AG04449 (cell line): Measurements from ENCODE around the gene PRRC1.

Experiments
- CTCF ChIA-PET: fragments of 350-600 bp; formaldehyde crosslinking; extraction: SDS; loops from one replicate; lab custom pipeline; 2021; ENCODE audit warnings: antibody characterized with exemption; lab: Yijun Ruan, JAX
- POLR2A ChIA-PET: fragments of 400-600, 350-600 bp; formaldehyde crosslinking; extraction: SDS; loops from one replicate; lab custom pipeline; 2020; ENCODE audit warnings: antibody characterized with exemption, inconsistent platforms; lab: Yijun Ruan, JAX
- DNase-seq: peaks from one replicate; pipeline ENCODE4 v3.0.0-alpha.2; 2010; ENCODE audit warnings: low read depth, low spot score
- H3K4me3 ChIP-seq: 2 replicates; pipeline ENCODE4 v1.5.1; 2011; ENCODE audit warnings: low read depth, mild to moderate bottlenecking, control low read depth, low read length
- TF ChIP-seq, protein P1 (sequence below): IDR thresholded peaks from one replicate; pipeline ENCODE4 v1.5.1; 2011; ENCODE audit warnings: mild to moderate bottlenecking, moderate library complexity, low read length, control low read depth, inconsistent platforms; ENCODE audit not compliant: insufficient read depth; ENCODE audit errors: missing control alignments

The PRRC1 gene

DNA sequence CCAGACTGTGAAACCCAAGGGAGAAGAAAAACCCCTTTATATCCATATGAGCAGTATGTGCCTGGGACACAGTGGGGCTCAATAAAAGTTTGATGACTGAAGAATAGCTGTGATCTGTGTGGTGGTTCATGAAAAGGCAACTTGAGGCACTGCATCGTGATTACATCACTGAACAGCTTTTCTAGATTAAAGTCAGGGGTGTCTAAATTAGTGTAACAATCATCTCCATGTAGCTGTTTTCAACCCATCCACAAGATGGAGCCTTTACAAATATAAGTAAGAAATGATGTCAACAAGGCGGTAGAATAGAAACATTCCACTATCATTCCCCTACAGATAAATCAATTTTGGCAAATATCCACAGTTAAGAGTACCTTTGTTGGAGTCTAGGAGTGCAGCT, 55.5 kb downstream of the PRRC1 start:
- TF ChIP-seq, protein P1, sequence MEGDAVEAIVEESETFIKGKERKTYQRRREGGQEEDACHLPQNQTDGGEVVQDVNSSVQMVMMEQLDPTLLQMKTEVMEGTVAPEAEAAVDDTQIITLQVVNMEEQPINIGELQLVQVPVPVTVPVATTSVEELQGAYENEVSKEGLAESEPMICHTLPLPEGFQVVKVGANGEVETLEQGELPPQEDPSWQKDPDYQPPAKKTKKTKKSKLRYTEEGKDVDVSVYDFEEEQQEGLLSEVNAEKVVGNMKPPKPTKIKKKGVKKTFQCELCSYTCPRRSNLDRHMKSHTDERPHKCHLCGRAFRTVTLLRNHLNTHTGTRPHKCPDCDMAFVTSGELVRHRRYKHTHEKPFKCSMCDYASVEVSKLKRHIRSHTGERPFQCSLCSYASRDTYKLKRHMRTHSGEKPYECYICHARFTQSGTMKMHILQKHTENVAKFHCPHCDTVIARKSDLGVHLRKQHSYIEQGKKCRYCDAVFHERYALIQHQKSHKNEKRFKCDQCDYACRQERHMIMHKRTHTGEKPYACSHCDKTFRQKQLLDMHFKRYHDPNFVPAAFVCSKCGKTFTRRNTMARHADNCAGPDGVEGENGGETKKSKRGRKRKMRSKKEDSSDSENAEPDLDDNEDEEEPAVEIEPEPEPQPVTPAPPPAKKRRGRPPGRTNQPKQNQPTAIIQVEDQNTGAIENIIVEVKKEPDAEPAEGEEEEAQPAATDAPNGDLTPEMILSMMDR, result no peak
- ChIA-PET CTCF (interaction anchor here (1.6 to 4.5 kb wide), 2 partner anchors 9 to 627 kb away, joined by 4 to 21 read pairs; no protein-coding TSS in a partner anchor), POLR2A (interaction anchor here (1.1 kb wide), 1 partner anchor 10 kb away, joined by 3 read pairs; no protein-coding TSS in a partner anchor)
- DNase-seq, result no peak
- H3K4me3 ChIP-seq, result no peak overlapping the region

DNA sequence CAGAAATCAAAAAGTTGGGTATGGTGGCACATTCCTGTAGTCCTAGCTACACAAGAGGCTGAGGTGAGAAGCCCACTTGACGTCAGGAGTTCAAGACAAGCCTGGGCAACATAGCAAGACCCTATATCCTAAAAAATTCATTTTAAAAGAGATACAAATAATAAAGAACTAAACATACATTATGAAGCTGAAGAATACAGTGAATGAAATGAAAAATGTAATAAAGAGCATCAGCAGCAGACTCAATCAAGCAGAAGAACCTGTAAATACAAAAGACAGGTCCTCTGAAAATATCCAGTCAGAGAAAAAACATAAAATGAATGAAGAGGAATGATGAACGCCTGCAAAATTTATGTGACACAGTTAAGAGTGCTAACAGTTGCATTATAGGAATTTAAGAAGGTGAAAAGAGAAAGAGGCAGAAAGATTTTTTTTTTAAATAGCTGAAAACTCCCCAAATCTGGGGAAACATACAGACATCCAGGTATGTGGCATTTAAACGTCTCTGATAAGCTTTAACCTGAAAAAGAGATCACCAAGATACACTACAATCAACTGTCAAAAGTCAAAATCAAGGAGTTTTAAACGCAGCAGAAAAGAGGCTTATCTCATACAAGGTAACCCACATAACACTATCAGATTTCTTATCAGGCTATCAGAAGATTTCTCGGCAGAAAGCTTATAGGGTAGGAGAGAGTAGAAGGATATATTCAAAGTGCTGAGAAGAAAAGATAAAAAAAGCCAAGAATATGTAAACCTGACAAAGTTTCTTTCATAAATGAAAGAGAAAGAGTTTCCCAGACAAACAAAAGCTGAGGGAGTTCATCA, 57.6 kb downstream of the PRRC1 start:
- ChIA-PET CTCF (interaction anchor here (0.9 to 4.5 kb wide), 3 partner anchors 9 to 627 kb away, joined by 3 to 21 read pairs (median 9); no protein-coding TSS in a partner anchor), POLR2A (no interaction called here)
- no peak for DNase-seq
- TF ChIP-seq, protein P1, result no peak
- no peak overlapping the region for H3K4me3 ChIP-seq

DNA sequence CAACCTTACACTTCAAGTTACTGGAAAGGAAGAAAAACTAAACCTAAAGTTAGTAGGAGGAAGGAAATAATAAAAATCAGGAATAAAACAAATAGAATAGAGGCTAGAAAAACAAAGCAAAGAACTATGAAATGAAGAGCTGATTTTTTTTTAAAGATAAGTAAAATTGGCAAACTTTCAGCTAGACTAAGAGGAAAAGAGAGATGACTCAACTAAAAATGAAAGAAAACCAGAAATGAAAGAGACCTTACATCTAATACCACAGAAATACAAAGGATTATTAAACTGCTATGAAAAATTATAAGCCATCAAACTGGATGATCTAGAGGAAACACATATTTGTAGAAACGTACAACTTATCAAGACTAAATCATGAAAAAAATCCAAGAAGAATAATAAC, 60.0 kb downstream of the PRRC1 start:
- no peak for DNase-seq
- POLR2A ChIA-PET, result no interaction called here

DNA sequence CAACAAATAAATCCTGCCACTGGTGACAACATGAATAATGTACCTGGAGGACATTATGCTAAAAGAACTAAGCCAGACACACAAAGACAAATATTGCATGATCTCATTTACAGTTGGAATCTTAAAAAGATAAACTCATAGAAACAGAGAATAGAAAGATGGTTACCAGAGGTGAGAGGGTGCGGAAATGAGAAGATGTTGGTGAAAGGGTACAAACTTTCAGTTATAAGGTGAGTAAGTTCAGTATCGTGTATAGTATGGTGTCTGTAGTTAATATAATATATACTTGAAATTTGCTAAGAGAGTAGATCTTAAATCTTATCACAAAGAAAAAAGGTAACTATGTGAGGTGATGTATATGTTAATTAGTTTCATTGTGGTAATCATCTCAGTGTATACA, 63.3 kb downstream of the PRRC1 start:
- POLR2A ChIA-PET, result no interaction called here
- TF ChIP-seq, protein P1, result no peak
- CTCF ChIA-PET, result no interaction called here
- no peak overlapping the region for H3K4me3 ChIP-seq
- no peak for DNase-seq

More for the DNA sequence above, 60.0 kb downstream of the PRRC1 start:
- TF ChIP-seq, protein P1, result no peak
- CTCF ChIA-PET, result interaction anchor here (1.2 kb wide), 1 partner anchor 624 kb away, joined by 3 read pairs; no protein-coding TSS in a partner anchor
- no peak overlapping the region for H3K4me3 ChIP-seq

DNA sequence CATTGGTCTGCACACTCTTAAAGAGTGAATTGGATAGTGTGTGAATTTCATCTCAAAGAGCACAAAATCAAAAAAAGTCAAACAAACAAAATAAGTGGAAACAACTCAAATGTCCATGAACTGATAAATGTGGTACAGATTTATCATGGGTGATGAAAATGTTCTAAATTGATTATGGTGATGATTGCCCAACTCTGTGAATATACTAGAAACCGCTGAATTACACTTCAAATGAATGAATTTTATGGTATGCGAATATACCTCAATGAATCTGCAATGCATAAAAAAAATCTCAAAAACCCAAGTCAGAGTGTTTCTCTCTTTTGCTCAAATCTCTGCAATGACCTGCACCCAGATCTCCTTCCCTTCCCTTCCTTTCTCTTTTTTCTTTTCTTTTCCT, 64.0 kb downstream of the PRRC1 start:
- ChIA-PET CTCF (no interaction called here), POLR2A (no interaction called here)
- no peak overlapping the region for H3K4me3 ChIP-seq
- TF ChIP-seq, protein P1, result no peak
- DNase-seq, result no peak

DNA sequence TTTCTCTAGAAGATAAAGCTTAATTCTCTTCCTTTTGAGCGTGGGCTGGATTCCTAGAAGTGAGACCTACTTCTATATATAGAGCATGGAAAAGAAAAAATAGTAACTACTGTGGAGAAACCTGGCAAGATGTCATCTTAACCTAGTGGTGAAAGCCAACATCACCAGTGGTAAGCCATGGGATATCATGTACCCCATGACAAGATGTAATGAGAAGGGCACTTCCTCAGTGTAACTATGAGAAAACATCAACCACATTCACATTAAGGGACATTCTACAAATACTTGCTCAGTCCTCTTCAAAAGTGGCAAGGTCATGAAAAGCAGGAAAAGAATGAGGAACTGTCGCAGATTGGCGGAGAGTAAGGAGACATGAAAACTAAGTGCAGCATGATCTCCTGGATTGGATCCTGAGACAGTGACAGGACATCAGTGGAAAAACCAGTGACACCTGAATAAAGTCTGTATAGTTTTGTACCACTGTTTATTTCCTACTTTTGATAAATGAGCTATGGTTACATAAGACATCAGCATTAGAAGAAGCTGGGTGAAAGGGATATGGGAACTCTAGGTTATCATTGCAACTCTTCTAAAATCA, 65.4 kb downstream of the PRRC1 start:
- CTCF ChIA-PET, result no interaction called here
- POLR2A ChIA-PET, result no interaction called here
- no peak for DNase-seq
- TF ChIP-seq, protein P1, result no peak
- H3K4me3 ChIP-seq, result no peak overlapping the region
